Measurements from ENCODE around the gene GNAT2.

The GNAT2 gene

GRCh38 chr1:109642626-109643025 lies 23.2 kb upstream of the GNAT2 start:
- Histone ChIP-seq H3K9me3 (ENCODE audit: insufficient read depth, low read length) (no peaks in the 10 kb centered on the region), H3K4me3 (ENCODE audit: insufficient read length, low read depth) (no peak overlapping the region), H3K9ac (ENCODE audit: insufficient read length, low read depth) (no peak overlapping the region), H3K36me3 (ENCODE audit: insufficient read depth, insufficient read length, low read length) (no peaks in the 10 kb centered on the region), H3K4me1 (ENCODE audit: insufficient read depth, insufficient read length) (peaks cover 21% of the 10 kb centered on the region), H3K27me3 (ENCODE audit: insufficient read depth, insufficient read length) (peaks cover 16% of the 10 kb centered on the region)
- DNase-seq (ENCODE audit: low read depth, low spot score): no peak
- no peak for TF ChIP-seq SUZ12 (IDR thresholded peaks at IDR 0.05; ENCODE audit: extremely low read depth, insufficient read depth, insufficient read length)
- TF ChIP-seq ZNF274 (IDR thresholded peaks at IDR 0.05; ENCODE audit: low read depth, low read length): no peak
- no peak for TF ChIP-seq YY1 (IDR thresholded peaks at IDR 0.05; ENCODE audit: insufficient read depth, insufficient read length)

GRCh38 chr1:109641861-109642260 lies 22.4 kb upstream of the GNAT2 start:
- Histone ChIP-seq H3K9ac (ENCODE audit: insufficient read length, low read depth) (no peak overlapping the region), H3K9me3 (ENCODE audit: insufficient read depth, low read length) (no peaks in the 10 kb centered on the region), H3K4me1 (ENCODE audit: insufficient read depth, insufficient read length) (peaks cover 21% of the 10 kb centered on the region), H3K27me3 (ENCODE audit: insufficient read depth, insufficient read length) (peaks cover 16% of the 10 kb centered on the region), H3K36me3 (ENCODE audit: insufficient read depth, insufficient read length, low read length) (no peaks in the 10 kb centered on the region), H3K4me3 (ENCODE audit: insufficient read length, low read depth) (no peak overlapping the region)
- DNase-seq (ENCODE audit: low read depth, low spot score): no peak
- TF ChIP-seq ZNF274 (IDR thresholded peaks at IDR 0.05; ENCODE audit: low read depth, low read length): no peak
- no peak for TF ChIP-seq SUZ12 (IDR thresholded peaks at IDR 0.05; ENCODE audit: extremely low read depth, insufficient read depth, insufficient read length)
- no peak for TF ChIP-seq YY1 (IDR thresholded peaks at IDR 0.05; ENCODE audit: insufficient read depth, insufficient read length)

- Histone ChIP-seq H3K4me3 (ENCODE audit: insufficient read length, low read depth) (no peak overlapping the region), H3K9ac (ENCODE audit: insufficient read length, low read depth) (no peak overlapping the region), H3K27me3 (ENCODE audit: insufficient read depth, insufficient read length) (peaks cover 16% of the 10 kb centered on the region), H3K9me3 (ENCODE audit: insufficient read depth, low read length) (no peaks in the 10 kb centered on the region), H3K4me1 (ENCODE audit: insufficient read depth, insufficient read length) (peaks cover 26% of the 10 kb centered on the region), H3K36me3 (ENCODE audit: insufficient read depth, insufficient read length, low read length) (no peaks in the 10 kb centered on the region)
- TF ChIP-seq ZNF274 (IDR thresholded peaks at IDR 0.05; ENCODE audit: low read depth, low read length): no peak
- no peak for TF ChIP-seq YY1 (IDR thresholded peaks at IDR 0.05; ENCODE audit: insufficient read depth, insufficient read length)
- no peak for TF ChIP-seq SUZ12 (IDR thresholded peaks at IDR 0.05; ENCODE audit: extremely low read depth, insufficient read depth, insufficient read length)
- DNase-seq (ENCODE audit: low read depth, low spot score): no peak
These were observed 21.8 kb upstream of the GNAT2 start for GRCh38 chr1:109641078-109641740.

- DNase-seq (ENCODE audit: low read depth, low spot score): peak; percentile 76
- Histone ChIP-seq H3K4me3 (ENCODE audit: insufficient read length, low read depth) (no peak overlapping the region), H3K9ac (ENCODE audit: insufficient read length, low read depth) (no peak overlapping the region), H3K9me3 (ENCODE audit: insufficient read depth, low read length) (no peaks in the 10 kb centered on the region), H3K27me3 (ENCODE audit: insufficient read depth, insufficient read length) (peaks cover 16% of the 10 kb centered on the region), H3K4me1 (ENCODE audit: insufficient read depth, insufficient read length) (peaks cover 26% of the 10 kb centered on the region), H3K36me3 (ENCODE audit: insufficient read depth, insufficient read length, low read length) (no peaks in the 10 kb centered on the region)
- no peak for TF ChIP-seq SUZ12 (IDR thresholded peaks at IDR 0.05; ENCODE audit: extremely low read depth, insufficient read depth, insufficient read length)
- TF ChIP-seq ZNF274 (IDR thresholded peaks at IDR 0.05; ENCODE audit: low read depth, low read length): no peak
These were observed 21.0 kb upstream of the GNAT2 start for GRCh38 chr1:109640285-109640865.

- peaks cover 25% of the 10 kb centered on the region for H3K4me1 ChIP-seq (ENCODE audit: insufficient read depth, insufficient read length)
- no peak overlapping the region for H3K9ac ChIP-seq (ENCODE audit: insufficient read length, low read depth)
- no peaks in the 10 kb centered on the region for H3K36me3 ChIP-seq (ENCODE audit: insufficient read depth, insufficient read length, low read length)
- no peak overlapping the region for H3K4me3 ChIP-seq (ENCODE audit: insufficient read length, low read depth)
- no peak for TF ChIP-seq ZNF274 (IDR thresholded peaks at IDR 0.05; ENCODE audit: low read depth, low read length)
- no peak for TF ChIP-seq YY1 (IDR thresholded peaks at IDR 0.05; ENCODE audit: insufficient read depth, insufficient read length)
- no peak for TF ChIP-seq SUZ12 (IDR thresholded peaks at IDR 0.05; ENCODE audit: extremely low read depth, insufficient read depth, insufficient read length)
- no peaks in the 10 kb centered on the region for H3K9me3 ChIP-seq (ENCODE audit: insufficient read depth, low read length)
- H3K27me3 ChIP-seq (ENCODE audit: insufficient read depth, insufficient read length): peaks cover 16% of the 10 kb centered on the region
- no peak for DNase-seq (ENCODE audit: low read depth, low spot score)
These were observed 20.4 kb upstream of the GNAT2 start for GRCh38 chr1:109639841-109640184.

GRCh38 chr1:109639063-109639840 lies 19.8 kb upstream of the GNAT2 start:
- no peaks in the 10 kb centered on the region for H3K9me3 ChIP-seq (ENCODE audit: insufficient read depth, low read length)
- no peak for DNase-seq (ENCODE audit: low read depth, low spot score)
- H3K4me1 ChIP-seq (ENCODE audit: insufficient read depth, insufficient read length): peaks cover 22% of the 10 kb centered on the region

GRCh38 chr1:109637446-109637845 lies 18.0 kb upstream of the GNAT2 start:
- H3K4me3 ChIP-seq (ENCODE audit: insufficient read length, low read depth): no peak overlapping the region
- H3K4me1 ChIP-seq (ENCODE audit: insufficient read depth, insufficient read length): peaks cover 19% of the 10 kb centered on the region
- H3K9me3 ChIP-seq (ENCODE audit: insufficient read depth, low read length): no peaks in the 10 kb centered on the region
- no peak for TF ChIP-seq YY1 (IDR thresholded peaks at IDR 0.05; ENCODE audit: insufficient read depth, insufficient read length)
- TF ChIP-seq SUZ12 (IDR thresholded peaks at IDR 0.05; ENCODE audit: extremely low read depth, insufficient read depth, insufficient read length): no peak
- TF ChIP-seq ZNF274 (IDR thresholded peaks at IDR 0.05; ENCODE audit: low read depth, low read length): no peak
- no peak overlapping the region for H3K9ac ChIP-seq (ENCODE audit: insufficient read length, low read depth)
- peaks cover 6% of the 10 kb centered on the region for H3K27me3 ChIP-seq (ENCODE audit: insufficient read depth, insufficient read length)
- peaks cover 4% of the 10 kb centered on the region for H3K36me3 ChIP-seq (ENCODE audit: insufficient read depth, insufficient read length, low read length)
- DNase-seq (ENCODE audit: low read depth, low spot score): no peak

More at GRCh38 chr1:109639063-109639840, 19.8 kb upstream of the GNAT2 start:
- no peaks in the 10 kb centered on the region for H3K36me3 ChIP-seq (ENCODE audit: insufficient read depth, insufficient read length, low read length)
- H3K27me3 ChIP-seq (ENCODE audit: insufficient read depth, insufficient read length): peaks cover 16% of the 10 kb centered on the region
- TF ChIP-seq YY1 (IDR thresholded peaks at IDR 0.05; ENCODE audit: insufficient read depth, insufficient read length): no peak
- TF ChIP-seq SUZ12 (IDR thresholded peaks at IDR 0.05; ENCODE audit: extremely low read depth, insufficient read depth, insufficient read length): no peak
- TF ChIP-seq ZNF274 (IDR thresholded peaks at IDR 0.05; ENCODE audit: low read depth, low read length): no peak
- no peak overlapping the region for H3K9ac ChIP-seq (ENCODE audit: insufficient read length, low read depth)
- H3K4me3 ChIP-seq (ENCODE audit: insufficient read length, low read depth): no peak overlapping the region

Data from NT2/D1 (cell line).